ENCODE measurements around the gene MMP20.

Gene MMP20

GRCh38 chr11:102564110-102564509 lies 61.0 kb downstream of the MMP20 start:
- FAIRE-seq, result no peak

GRCh38 chr11:102561636-102562035 lies 63.5 kb downstream of the MMP20 start:
- DNase-seq (ENCODE audit: insufficient read length, low spot score) (no peak), FAIRE-seq (no peak)

More at GRCh38 chr11:102564110-102564509, 61.0 kb downstream of the MMP20 start:
- DNase-seq (ENCODE audit: insufficient read length, low spot score), result peak; percentile 82

DNA sequence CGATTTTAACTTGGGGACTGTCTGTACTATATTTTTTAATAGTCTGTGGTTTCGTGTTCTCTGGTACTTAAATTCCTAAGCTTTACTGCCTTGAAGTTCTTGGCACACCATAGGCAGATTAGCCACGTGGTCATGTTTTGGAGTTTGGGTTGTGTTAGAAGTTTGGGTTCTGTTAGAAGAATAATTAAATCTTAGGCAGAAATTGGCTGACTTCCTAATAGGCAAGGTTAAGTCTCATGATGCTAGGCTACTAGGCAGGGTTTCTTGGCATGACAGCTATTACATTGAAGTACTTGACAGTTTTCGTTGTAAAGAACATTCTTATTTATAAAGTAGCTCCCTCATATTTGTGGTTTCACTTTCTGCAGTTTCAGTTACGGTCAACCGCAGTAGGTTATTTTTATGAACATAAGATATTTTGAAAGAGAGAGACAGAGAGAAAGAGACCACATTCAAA lies 64.5 kb downstream of the MMP20 start:
- DNase-seq (ENCODE audit: insufficient read length, low spot score) (peak; percentile 57), FAIRE-seq (peak; percentile 55)

DNA sequence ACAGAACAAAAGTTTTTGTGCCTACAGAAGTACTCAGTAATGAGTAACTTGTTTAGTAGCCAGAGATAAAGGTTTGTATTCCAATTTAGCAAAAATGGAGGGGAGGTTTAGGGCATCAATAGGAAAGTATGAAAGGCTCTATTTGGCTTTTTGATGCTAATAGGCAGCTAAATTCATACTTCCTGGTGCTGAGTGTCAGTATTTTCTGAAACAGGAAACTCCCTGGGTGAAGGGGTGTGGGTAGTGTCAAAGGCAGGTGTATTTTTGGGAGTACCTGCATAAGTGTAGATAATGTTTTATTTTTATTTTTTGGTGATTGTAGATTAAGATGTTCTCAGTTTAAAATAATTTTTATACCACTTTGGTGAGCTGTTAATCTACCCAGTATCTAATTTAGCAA lies 65.3 kb downstream of the MMP20 start:
- no peak for FAIRE-seq
- no peak for DNase-seq (ENCODE audit: insufficient read length, low spot score)

DNA sequence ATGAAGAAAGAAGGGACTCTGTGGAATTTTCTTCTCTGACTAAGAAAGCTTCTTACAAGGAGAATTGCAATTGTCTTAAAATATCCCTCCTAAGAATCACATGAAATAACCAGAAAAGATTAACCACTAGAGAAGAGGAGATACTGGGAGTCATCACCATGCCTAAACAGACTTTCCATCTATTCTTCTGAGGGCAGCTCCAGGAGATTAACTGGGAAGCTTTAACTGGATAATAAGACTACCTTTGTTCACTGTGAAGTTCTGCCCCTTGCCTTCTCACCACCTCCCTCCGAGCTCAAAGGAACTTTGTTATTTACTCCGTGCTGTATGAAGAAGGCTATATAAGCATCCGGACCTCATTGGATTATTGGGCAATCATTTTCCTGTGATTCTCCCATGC lies 70.0 kb downstream of the MMP20 start:
- FAIRE-seq, result no peak
- no peak for DNase-seq (ENCODE audit: insufficient read length, low spot score)

DNA sequence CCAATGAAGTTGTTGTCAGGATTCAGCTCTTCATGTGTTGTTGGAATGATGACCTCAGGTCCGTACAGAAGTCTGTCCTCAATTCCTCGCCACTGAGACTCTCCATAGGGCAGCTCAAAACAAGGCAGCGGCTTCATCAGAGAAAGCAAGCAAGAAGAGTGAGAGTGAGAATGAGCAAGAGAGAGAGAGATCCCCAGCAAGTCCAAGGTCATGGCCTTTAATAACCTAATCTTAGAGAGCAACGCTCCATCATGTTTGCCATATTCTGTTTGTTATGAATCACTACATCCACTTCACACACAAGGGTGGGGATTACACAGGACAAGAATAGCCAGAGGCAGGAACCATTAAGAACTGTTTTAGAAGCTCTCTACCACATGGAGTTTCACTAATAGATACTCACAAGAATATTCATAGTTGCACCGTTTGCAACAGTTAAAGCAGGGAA lies 71.3 kb downstream of the MMP20 start:
- FAIRE-seq (no peak), DNase-seq (ENCODE audit: insufficient read length, low spot score) (no peak)

GRCh38 chr11:102552447-102553194 lies 72.5 kb downstream of the MMP20 start:
- DNase-seq (ENCODE audit: insufficient read length, low spot score) (peak; percentile 24), FAIRE-seq (peak; percentile 95)

GRCh38 chr11:102552020-102552419 lies 73.1 kb downstream of the MMP20 start:
- FAIRE-seq (no peak), DNase-seq (ENCODE audit: insufficient read length, low spot score) (no peak)

GRCh38 chr11:102551169-102551781 lies 73.9 kb downstream of the MMP20 start:
- FAIRE-seq (peak; percentile 94), DNase-seq (ENCODE audit: insufficient read length, low spot score) (no peak)

DNA sequence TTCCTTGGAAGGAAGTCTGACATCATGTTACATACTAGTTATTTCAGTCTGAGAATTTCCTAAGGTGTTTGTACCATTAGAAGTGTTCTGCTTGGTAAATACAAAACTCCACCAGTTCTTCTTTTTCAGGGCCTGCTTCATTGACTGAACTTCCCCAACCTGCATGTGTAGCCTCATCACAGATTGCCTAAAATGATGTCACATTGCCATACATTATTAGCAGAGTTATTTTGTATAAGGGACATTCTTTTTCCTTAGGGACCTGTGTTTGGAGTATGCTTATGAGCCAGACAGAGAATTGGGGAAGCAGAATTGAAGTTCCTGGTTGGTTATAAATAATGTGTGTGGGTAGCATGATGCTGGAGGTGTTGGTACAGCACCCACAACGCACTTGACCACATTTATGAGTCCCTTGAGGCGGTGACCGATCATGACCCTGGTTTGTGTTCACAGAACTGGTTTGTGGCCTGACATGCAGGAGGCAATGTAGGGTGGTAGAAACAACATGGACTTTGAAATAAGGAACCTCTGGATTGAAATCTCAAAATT lies 78.1 kb downstream of the MMP20 start:
- peak; percentile 23 for FAIRE-seq

GRCh38 chr11:102546427-102546826 lies 78.7 kb downstream of the MMP20 start:
- FAIRE-seq (no peak), DNase-seq (ENCODE audit: insufficient read length, low spot score) (no peak)

More for the DNA sequence above, 78.1 kb downstream of the MMP20 start:
- no peak for DNase-seq (ENCODE audit: insufficient read length, low spot score)

DNA sequence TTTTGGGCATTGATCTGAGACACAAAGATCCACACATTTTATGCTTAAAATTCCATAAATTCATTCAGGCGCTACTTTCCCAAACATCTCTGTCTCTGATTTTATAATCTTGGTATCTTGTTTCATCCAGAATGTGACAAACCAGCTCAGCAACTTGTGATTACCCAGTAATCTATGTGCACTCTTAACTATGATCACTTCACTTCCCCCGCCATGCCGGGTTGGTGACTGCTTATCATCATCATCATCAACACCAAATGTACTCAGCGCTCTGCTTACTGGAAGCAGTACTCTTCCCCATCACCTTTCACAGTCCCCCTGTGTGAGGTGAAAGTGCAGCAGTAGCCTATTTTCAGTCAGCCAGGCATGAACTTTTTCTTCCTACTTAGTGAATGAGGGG lies 79.4 kb downstream of the MMP20 start:
- DNase-seq (ENCODE audit: insufficient read length, low spot score) (no peak), FAIRE-seq (peak; percentile 75)

GRCh38 chr11:102544594-102544993 lies 80.5 kb downstream of the MMP20 start:
- DNase-seq (ENCODE audit: insufficient read length, low spot score) (no peak), FAIRE-seq (no peak)

DNA sequence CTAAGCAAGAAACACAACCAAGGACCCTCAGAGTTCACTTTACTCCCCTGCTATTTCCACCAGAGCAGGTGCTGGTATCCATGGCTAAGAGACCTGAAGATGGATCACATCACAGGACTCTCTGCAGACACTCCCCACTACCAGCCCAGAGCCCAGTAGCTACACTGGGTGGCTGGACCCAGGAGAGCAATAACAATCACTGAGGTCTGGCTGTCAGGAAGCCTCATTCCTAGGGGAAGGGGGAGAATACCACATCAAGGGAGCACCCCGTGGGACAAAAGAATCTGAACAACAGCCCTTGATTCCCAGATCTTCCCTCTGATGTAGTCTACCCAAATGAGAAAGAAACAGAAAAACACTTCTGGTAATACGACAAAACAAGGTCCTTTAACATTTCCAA lies 85.6 kb downstream of the MMP20 start:
- DNase-seq (ENCODE audit: insufficient read length, low spot score) (no peak), FAIRE-seq (peak; percentile 82)

DNA sequence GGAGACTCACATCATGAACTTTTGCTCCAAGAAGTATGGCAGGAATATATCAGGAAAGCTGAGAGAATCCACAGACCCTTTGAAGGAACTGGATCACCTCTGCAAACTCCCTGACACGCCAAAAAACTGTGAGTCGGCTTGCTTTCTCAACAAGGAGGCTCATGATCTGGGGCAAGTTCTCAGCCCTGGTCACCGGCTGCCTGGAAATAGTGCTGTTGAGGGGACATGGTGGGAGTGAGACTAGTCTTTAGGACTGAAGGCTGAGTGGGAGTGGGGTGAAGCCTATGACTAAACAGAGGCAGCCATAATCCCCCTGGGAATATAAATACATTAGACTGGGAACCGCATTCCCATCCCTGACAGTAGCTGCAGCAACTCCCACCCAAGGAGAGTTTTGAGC lies 86.2 kb downstream of the MMP20 start:
- no peak for FAIRE-seq
- DNase-seq (ENCODE audit: insufficient read length, low spot score), result no peak

- FAIRE-seq (peak; percentile 80), DNase-seq (ENCODE audit: insufficient read length, low spot score) (peak; percentile 19)
Observed at GRCh38 chr11:102534261-102534872, 90.8 kb downstream of the MMP20 start.

GRCh38 chr11:102530558-102530957 lies 94.6 kb downstream of the MMP20 start, which contains the start of gene MMP7:
Gene MMP7 (minus strand): TSS chr11:102530747. CDS start chr11:102530700, 47 bp downstream.
- FAIRE-seq (peak; percentile 89), DNase-seq (ENCODE audit: insufficient read length, low spot score) (peak; percentile 36)

GRCh38 chr11:102528618-102529017 lies 96.5 kb downstream of the MMP20 start:
- DNase-seq (ENCODE audit: insufficient read length, low spot score) (no peak), FAIRE-seq (peak; percentile 44)

- DNase-seq (ENCODE audit: insufficient read length, low spot score), result no peak
- no peak for FAIRE-seq
Observed at GRCh38 chr11:102527684-102528083, 97.4 kb downstream of the MMP20 start.

DNA sequence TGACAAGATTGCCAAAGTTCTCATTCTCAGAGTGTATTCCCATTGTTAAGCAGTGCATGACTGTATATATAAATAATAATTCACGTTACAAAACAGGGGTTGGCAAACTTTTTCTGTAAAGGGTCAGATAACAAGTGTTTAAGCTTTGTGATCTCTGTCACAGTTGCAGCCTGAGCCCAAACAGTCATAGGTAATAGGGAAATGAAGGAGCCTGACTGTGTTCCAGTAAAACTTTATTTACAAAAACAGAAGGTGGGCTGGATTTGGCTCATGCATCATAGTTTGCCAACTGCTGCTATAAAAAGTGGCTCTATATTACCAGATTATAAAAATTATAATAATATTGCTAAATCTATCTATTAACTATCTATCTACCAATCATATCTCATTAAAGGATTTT lies 98.1 kb downstream of the MMP20 start:
- FAIRE-seq (no peak), DNase-seq (ENCODE audit: insufficient read length, low spot score) (no peak)
